Measurements from ENCODE around the gene CFP.

CFP gene

DNA sequence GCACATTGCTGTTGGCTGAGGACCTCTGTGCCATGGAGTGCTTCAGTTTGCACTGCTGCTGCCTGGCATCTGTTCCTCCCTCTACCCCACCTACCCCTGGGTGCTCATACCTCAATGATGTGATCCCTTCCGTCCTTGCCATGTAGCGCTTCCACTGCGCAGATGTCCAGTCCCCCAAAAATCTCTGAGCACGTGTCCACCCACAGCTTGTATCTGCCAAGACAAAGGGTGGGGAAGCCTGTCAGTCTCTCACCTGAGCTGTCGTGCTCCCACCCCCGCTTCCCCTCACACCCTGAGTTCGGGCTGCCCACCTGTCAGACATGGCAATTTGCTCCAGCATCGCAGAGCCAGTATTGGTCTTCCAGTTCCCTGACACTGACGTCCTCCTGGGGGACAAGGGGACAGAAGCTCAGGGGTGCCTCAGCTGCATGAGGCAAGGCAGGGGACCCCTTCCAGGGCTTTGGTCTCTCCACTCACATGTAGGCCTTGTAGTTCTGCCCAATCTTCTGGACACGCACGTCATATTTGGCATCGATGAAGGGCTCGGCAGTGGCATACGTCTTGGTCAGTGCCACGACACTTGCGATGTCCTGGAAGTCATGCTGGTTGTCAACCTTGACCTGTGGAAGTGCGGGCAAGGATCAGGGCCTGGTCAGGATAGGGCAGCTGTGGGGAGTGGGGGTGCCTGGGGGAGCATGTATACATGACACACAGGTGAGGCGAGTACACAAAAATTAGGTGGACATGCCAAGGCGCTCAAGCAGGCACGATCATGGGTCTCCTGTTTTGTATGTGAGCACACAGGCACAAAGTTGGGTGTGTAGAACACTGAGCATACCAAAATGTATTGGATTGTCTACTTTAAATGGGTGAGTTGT, 53.5 kb downstream of the CFP start:
- DNase-seq (ENCODE audit: low read depth): no peak
- TF ChIP-seq, protein P1, sequence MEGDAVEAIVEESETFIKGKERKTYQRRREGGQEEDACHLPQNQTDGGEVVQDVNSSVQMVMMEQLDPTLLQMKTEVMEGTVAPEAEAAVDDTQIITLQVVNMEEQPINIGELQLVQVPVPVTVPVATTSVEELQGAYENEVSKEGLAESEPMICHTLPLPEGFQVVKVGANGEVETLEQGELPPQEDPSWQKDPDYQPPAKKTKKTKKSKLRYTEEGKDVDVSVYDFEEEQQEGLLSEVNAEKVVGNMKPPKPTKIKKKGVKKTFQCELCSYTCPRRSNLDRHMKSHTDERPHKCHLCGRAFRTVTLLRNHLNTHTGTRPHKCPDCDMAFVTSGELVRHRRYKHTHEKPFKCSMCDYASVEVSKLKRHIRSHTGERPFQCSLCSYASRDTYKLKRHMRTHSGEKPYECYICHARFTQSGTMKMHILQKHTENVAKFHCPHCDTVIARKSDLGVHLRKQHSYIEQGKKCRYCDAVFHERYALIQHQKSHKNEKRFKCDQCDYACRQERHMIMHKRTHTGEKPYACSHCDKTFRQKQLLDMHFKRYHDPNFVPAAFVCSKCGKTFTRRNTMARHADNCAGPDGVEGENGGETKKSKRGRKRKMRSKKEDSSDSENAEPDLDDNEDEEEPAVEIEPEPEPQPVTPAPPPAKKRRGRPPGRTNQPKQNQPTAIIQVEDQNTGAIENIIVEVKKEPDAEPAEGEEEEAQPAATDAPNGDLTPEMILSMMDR (IDR thresholded peaks at IDR 0.05; ENCODE audit: insufficient read depth, low read depth, low read length, missing control alignments): no peak
- H3K4me3 ChIP-seq (ENCODE audit: low read length): no peak overlapping the region

DNA sequence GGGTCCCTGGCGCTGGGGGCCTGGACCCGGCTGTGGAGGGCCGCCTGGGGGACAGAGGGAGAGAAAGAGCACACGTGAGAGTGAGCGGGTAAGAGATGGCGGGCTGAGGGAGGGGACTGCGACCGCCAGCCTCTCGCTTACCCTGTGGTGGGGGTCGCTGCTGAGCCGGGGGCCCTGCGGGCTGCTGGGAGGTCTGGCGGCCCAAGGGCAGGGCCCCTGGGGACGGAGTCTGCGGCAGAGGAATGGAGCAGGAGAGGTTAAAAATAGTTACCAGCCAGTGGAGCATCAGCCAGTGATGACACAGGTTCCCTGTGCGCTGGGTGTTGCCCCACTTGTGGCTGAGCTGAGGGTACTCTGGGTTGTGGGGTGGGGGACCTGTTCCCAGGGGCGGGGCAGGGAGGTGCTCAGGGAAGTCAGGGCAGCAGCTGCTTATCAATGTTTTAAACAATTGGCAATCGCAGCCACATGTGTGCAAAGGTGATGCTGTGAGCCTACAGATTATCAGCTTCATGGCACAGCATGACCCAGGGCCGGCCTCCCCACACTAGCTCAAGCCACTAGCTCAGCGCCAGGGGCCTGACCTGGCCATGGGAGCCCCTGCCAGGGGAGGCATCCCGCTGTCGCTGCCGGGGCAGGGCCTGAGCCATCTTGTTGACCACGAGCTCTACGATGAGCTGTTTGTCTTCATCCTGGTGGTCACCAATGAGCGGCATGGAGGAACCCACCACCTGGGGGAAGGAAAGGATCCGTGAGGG, 55.0 kb downstream of the CFP start:
- no peak for DNase-seq (ENCODE audit: low read depth)
- TF ChIP-seq, protein P1 (IDR thresholded peaks at IDR 0.05; ENCODE audit: insufficient read depth, low read depth, low read length, missing control alignments): no peak

DNA sequence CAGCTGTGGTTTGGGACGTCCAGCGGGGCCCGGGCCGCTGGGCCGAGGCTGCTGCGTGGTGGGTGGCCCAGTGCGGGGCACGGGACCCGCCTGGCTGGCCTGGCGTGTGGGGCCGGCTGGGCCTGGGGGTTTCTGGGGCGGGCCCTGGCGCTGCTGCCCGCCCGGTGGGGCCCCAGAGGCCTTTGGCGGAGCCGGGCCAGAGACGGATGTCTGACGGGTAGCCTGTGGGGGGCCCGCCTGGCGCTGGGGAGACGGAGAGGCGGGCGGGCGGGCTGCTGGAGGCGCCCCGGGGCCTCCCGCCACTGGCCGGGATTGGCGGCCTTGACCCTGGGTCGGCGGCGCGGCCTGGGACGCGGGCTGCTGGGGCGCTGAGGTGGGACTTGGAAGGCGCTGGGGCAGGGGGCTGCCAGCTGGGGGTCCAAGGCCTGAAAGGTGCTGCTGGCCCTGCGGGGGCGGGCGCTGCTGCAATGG, 55.6 kb downstream of the CFP start:
- TF ChIP-seq, protein P1 (IDR thresholded peaks at IDR 0.05; ENCODE audit: insufficient read depth, low read depth, low read length, missing control alignments): no peak
- no peak for DNase-seq (ENCODE audit: low read depth)
- H3K4me3 ChIP-seq (ENCODE audit: low read length): no peak overlapping the region

More for the DNA sequence above, 55.0 kb downstream of the CFP start:
- no peak overlapping the region for H3K4me3 ChIP-seq (ENCODE audit: low read length)

DNA sequence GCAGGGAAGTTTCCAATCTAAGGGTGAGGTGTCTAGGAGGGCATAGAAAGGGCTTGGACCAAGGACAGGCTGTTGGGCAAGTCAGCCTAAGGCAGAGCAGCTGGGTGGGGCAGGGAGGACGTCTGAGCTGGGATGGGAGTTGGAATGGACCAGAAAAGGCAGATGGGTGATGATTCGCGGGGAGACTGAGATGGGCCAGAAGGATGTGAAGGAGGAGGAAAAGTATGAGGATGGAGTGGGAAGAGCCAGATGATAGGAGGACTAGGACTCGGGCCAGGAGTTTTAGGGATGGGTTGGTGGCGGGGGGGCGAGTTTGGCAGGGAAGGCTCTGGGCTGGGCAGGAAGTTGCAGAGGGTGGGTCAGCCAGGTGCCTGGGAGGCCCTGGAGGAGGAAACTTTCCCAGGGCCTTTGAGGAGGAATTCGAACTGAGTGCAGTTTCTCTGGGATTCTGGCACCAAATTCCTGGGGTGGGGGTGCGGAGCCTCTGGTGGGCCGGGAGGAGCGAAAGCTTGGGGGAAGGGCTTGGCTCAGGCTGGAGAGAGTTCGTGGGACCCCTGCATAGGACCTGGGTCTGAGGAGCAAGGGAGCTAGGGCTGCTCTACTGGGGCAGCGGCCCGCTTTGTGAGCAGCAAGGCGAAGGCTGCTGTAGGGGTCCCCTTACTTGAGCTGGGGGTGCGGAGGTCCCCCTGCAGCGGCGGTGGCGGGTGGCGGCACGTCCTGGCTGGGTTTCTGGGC, 56.2 kb downstream of the CFP start:
- peak overlapping the region; percentile 7 for H3K4me3 ChIP-seq (ENCODE audit: low read length)
- TF ChIP-seq, protein P1 (IDR thresholded peaks at IDR 0.05; ENCODE audit: insufficient read depth, low read depth, low read length, missing control alignments): no peak
- peak; percentile 62 for DNase-seq (ENCODE audit: low read depth)

Measured in epithelial cell of esophagus (primary cell).